Psoas muscle (tissue), 8 donors: ENCODE measurements around the gene REPIN1. TPM values are rescaled to one million over a fixed set of nuclear protein-coding genes. Genes with fewer than 3 reads are reported as not detected.

ENCODE experiments used
- ATAC-seq, 4 donors: fragments of 200-7000 bp; cut with Tn5 transposase; one replicate each; pipeline ENCODE4 v1.9.1; 2020; ENCODE audit warnings: moderate library complexity in 3 of 4, mild to moderate bottlenecking in 2 of 4
- DNase-seq, 2 donors: peaks; one replicate each; pipeline ENCODE4 v3.0.0-alpha.2; 2020
- H3K27ac ChIP-seq: fragments of 200-600 bp; one replicate; pipeline ENCODE4 v1.8.0; 2022
- H3K27me3 ChIP-seq, 3 donors: fragments of 200-600 bp in 1 of 3; one replicate each; pipeline versions ENCODE4 v1.6.1 to v1.8.0; 2013 to 2022; ENCODE audit warnings: low read length in 2 of 3, mild to moderate bottlenecking in 2 of 3, moderate library complexity in 1 of 3; ENCODE audit not compliant: insufficient read depth in 3 of 3
- H3K36me3 ChIP-seq, 2 donors: fragments of 200-600 bp in 1 of 2; one replicate each; pipeline versions ENCODE4 v1.6.1 to v1.8.0; 2013 to 2022; ENCODE audit warnings: low read depth in 1 of 2, mild to moderate bottlenecking in 1 of 2, moderate library complexity in 1 of 2; ENCODE audit not compliant: insufficient read depth in 1 of 2
- H3K4me1 ChIP-seq: fragments of 200-600 bp; one replicate; pipeline ENCODE4 v1.8.0; 2022
- H3K4me3 ChIP-seq: fragments of 200-600 bp; one replicate; pipeline ENCODE4 v1.8.0; 2022; ENCODE audit warnings: mild to moderate bottlenecking
- H3K9me3 ChIP-seq: fragments of 200-600 bp; one replicate; pipeline ENCODE4 v1.8.0; 2022
- CTCF ChIP-seq: fragments of 200-600 bp; IDR thresholded peaks from one replicate; pipeline ENCODE4 v1.8.0; 2022; ENCODE audit warnings: antibody characterized with exemption
- WGBS, 3 donors: extraction: QIAGEN DNeasy Blood & Tissue Kit; methylation state at CpG; one replicate each; pipeline versions ENCODE4 v1.1.6 to v1.1.7; 2013; 5-methylcytosine and 5-hydroxymethylcytosine counted together
- intact Hi-C, 2 donors: fragments of 100-400 bp; cut with DNase I; formaldehyde crosslinking; loops; one replicate each; pipeline versions ENCODE4 v1.11.0 to v1.14.2; 2022
- polyA plus RNA-seq, 3 donors: library from polyadenylated mRNA; stranded (reverse); fragments of 200-250 nt; gene quantifications; one replicate each; pipeline ENCODE4 v1.2.3, GENCODE V29; 2013
- total RNA-seq, 4 donors: library from RNA; stranded (reverse); fragmentation: NEBNext Ultra II Directional in 2 of 4; extraction: Animal tissue kit (Norgen Biotek cat#: 25700) in 2 of 4; gene quantifications; one replicate each; pipeline versions ENCODE4 v1.2.1 to v1.2.4, GENCODE V29; 2021 to 2023
- donor health status: healthy with polysubstance abuse.
- donor health status: DM: no; HTN: no; CAD: no; lungs with moderate emphysema.
- donor health status: Bipolar disorder and iron deficiency.
- donor health status: healthy.
- donor health status: DM: yes; HTN: yes; CAD: no.
- donor health status: DM: no; HTN: no; CAD: no.
- donor health status: DM: no; HTN: no; CAD: no.
- donor health status: DM: yes; HTN: yes; CAD: no.

REPIN1 gene
- total and polyA plus RNA-seq, 7 donors: 80.2 to 212 (median 129) TPM

- Histone ChIP-seq H3K4me3 (no peak overlapping the region), H3K9me3 (no peaks in the 10 kb centered on the region), H3K27ac (peak overlapping the region; percentile 41), H3K36me3 (peaks cover 0 to 33% of the 10 kb centered on the region in 2 donors), H3K27me3 (no peaks in the 10 kb centered on the region), H3K4me1 (peaks cover 37% of the 10 kb centered on the region)
- WGBS, 3 donors: 65 to 72% (median 66%) methylated on average over 6 of the region's 6 CpGs
- intact Hi-C loops: no loop called here
- DNase-seq (no peak), ATAC-seq (no peak)
- TF ChIP-seq CTCF: no peak
Measured at GRCh38 chr7:150376560-150376959, 7.9 kb downstream of the REPIN1 start.

GRCh38 chr7:150377196-150377595 is 8.6 kb downstream of the REPIN1 start:
- Histone ChIP-seq H3K4me1 (peaks cover 35% of the 10 kb centered on the region), H3K27ac (peak overlapping the region; percentile 92), H3K27me3 (no peaks in the 10 kb centered on the region), H3K4me3 (no peak overlapping the region), H3K36me3 (peaks cover 0 to 27% of the 10 kb centered on the region in 2 donors), H3K9me3 (no peaks in the 10 kb centered on the region)
- no peak for DNase-seq
- WGBS, 3 donors: 37 to 41% (median 38%) methylated on average over 3 of the region's 3 CpGs
- no peak for TF ChIP-seq CTCF
- intact Hi-C loops: no loop called here
- no peak for ATAC-seq

- Histone ChIP-seq H3K4me1 (peaks cover 34% of the 10 kb centered on the region), H3K9me3 (no peaks in the 10 kb centered on the region), H3K36me3 (peaks cover 0 to 22% of the 10 kb centered on the region in 2 donors), H3K27ac (peak overlapping the region; percentile 92), H3K4me3 (no peak overlapping the region), H3K27me3 (no peaks in the 10 kb centered on the region)
- intact Hi-C loops: loop anchor here in 1 of 2 donors (1.0 kb wide), 1 partner anchor 8 kb away; no protein-coding TSS in a partner anchor
- no peak for ATAC-seq
- DNase-seq: no peak
- TF ChIP-seq CTCF: no peak
- 58 to 70% (median 62%) methylated on average over 4 of the region's 4 CpGs for WGBS, 3 donors
Measured at GRCh38 chr7:150377635-150378034, 9.0 kb downstream of the REPIN1 start.

GRCh38 chr7:150378115-150378852 is 9.7 kb downstream of the REPIN1 start:
- H3K9me3 ChIP-seq: no peaks in the 10 kb centered on the region
- H3K4me1 ChIP-seq: peaks cover 28% of the 10 kb centered on the region
- no peak for TF ChIP-seq CTCF
- DNase-seq: peak; percentile 44 to 69
- H3K27me3 ChIP-seq: no peaks in the 10 kb centered on the region
- H3K36me3 ChIP-seq: peaks cover 0 to 16% of the 10 kb centered on the region in 2 donors
- peak overlapping the region; percentile 95 for H3K4me3 ChIP-seq
- peak overlapping the region; percentile 92 for H3K27ac ChIP-seq
- WGBS, 3 donors: 3 to 6% (median 5%) methylated on average over 32 of the region's 32 CpGs
- intact Hi-C loops: loop anchor here in 1 of 2 donors (1.0 kb wide), 1 partner anchor 9 kb away; no protein-coding TSS in a partner anchor
- ATAC-seq: peak; percentile 30 to 52 (median 36)
